Prostate gland (tissue), 2 donors: Measurements from ENCODE around the gene PLXNB3. TPM values are rescaled to one million over a fixed set of nuclear protein-coding genes. Genes with fewer than 3 reads are reported as not detected.
"Not testable (repeated sequence)": the region's sequence is repeated elsewhere in the genome, so short reads cannot be mapped to it uniquely, and the experiment has no call there.

ENCODE experiments used
- DNase-seq: peaks from one replicate; pipeline ENCODE4 v3.0.0-alpha.2; 2019; ENCODE audit warnings: low spot score
- H3K27ac ChIP-seq, 2 donors: fragments of 200-600 bp; sonication (generic); 2 replicates each; pipeline ENCODE4 v1.5.1; 2017 to 2019
- H3K27me3 ChIP-seq: fragments of 200-600 bp; sonication (generic); replicated peaks from 2 replicates; pipeline ENCODE4 v1.5.1; 2019; ENCODE audit not compliant: insufficient read depth
- H3K36me3 ChIP-seq, 2 donors: fragments of 200-600 bp; sonication (generic); 1 replicate in 1 of 2; 2 replicates in 1 of 2; pipeline versions ENCODE4 v1.5.1 to v1.8.1; 2017 to 2019
- H3K4me1 ChIP-seq: fragments of 200-600 bp; sonication (generic); replicated peaks from 2 replicates; pipeline ENCODE4 v1.5.1; 2019
- H3K4me3 ChIP-seq, 2 donors: fragments of 200-600 bp; sonication (generic); 2 replicates each; pipeline ENCODE4 v1.5.1; 2017 to 2019
- H3K9me3 ChIP-seq: fragments of 200-600 bp; sonication (generic); 2 replicates; pipeline ENCODE4 v1.5.1; 2017
- CTCF ChIP-seq, 4 experiments: fragments of 200-600 bp in 2 of 4; fragments of 450-650 bp in 2 of 4; sonication (generic) in 2 of 4; IDR thresholded peaks; 1 replicate in 3 of 4; 2 replicates in 1 of 4; pipeline ENCODE4 v1.5.1; 2016 to 2019; ENCODE audit warnings: antibody characterized with exemption in 4 of 4, mild to moderate bottlenecking in 2 of 4, moderate library complexity in 2 of 4
- POLR2A ChIP-seq: fragments of 450-650 bp; IDR thresholded peaks from one replicate; pipeline ENCODE4 v1.6.1; 2016; ENCODE audit warnings: antibody characterized with exemption, mild to moderate bottlenecking
- POLR2AphosphoS5 ChIP-seq: sonication (generic); formaldehyde crosslinking; IDR thresholded peaks from one replicate; pipeline ENCODE4 v1.6.1; 2017; ENCODE audit warnings: antibody characterized with exemption
- WGBS: methylation state at CpG from one replicate; pipeline ENCODE4 v1.1.5; 2018; 5-methylcytosine and 5-hydroxymethylcytosine counted together
- intact Hi-C: fragments of 100-400 bp; cut with DNase I; formaldehyde crosslinking; loops from one replicate; pipeline ENCODE4 v1.14.2; 2022
- total RNA-seq, 2 donors: library from RNA; depleted of rRNA; stranded (reverse); fragments of >200 nt; gene quantifications; one replicate each; pipeline ENCODE4 v1.1.0, GENCODE V29; 2016

Gene PLXNB3
- total RNA-seq, 2 donors from 2014 or later = 20.9 to 52.7 TPM

- H3K27me3 ChIP-seq, H3K9me3 ChIP-seq, H3K4me3 ChIP-seq, H3K36me3 ChIP-seq, H3K4me1 ChIP-seq, intact Hi-C loops: not testable (repeated sequence)
- peak overlapping the region in 1 of 2 donors; percentile 56 for H3K27ac ChIP-seq
- DNase-seq = peak; percentile 49
- 44% methylated on average over 6 of the region's 35 CpGs for WGBS
Observed at GRCh38 chrX:153743468-153744209, 20.4 kb upstream of the PLXNB3 start.

GRCh38 chrX:153744210-153745066 lies 19.6 kb upstream of the PLXNB3 start:
- Histone ChIP-seq H3K9me3 (no peaks in the 10 kb centered on the region), H3K36me3 (no peaks in the 10 kb centered on the region), H3K27ac (peak overlapping the region in 1 of 2 donors; percentile 56), H3K27me3 (no peaks in the 10 kb centered on the region), H3K4me3 (no peak overlapping the region), H3K4me1 (no peaks in the 10 kb centered on the region)
- no peak for DNase-seq
- TF ChIP-seq POLR2AphosphoS5 (no peak), POLR2A (no peak), CTCF (IDR thresholded peaks at IDR 0.05) (no peak)
- 8% methylated on average over 30 of the region's 38 CpGs for WGBS
- intact Hi-C loops = no loop called here

- intact Hi-C loops, H3K4me3 ChIP-seq, DNase-seq, H3K27me3 ChIP-seq, H3K9me3 ChIP-seq, H3K4me1 ChIP-seq, H3K27ac ChIP-seq, H3K36me3 ChIP-seq: not testable (repeated sequence)
- 45% methylated on average over 10 of the region's 12 CpGs for WGBS
Observed at GRCh38 chrX:153745067-153745433, 19.0 kb upstream of the PLXNB3 start.

GRCh38 chrX:153746359-153746758 lies 17.7 kb upstream of the PLXNB3 start:
- H3K9me3 ChIP-seq = no peaks in the 10 kb centered on the region
- no peak overlapping the region for H3K4me3 ChIP-seq
- no peak overlapping the region for H3K27ac ChIP-seq
- TF ChIP-seq POLR2AphosphoS5 (no peak), POLR2A (no peak), CTCF (IDR thresholded peaks at IDR 0.05) (no peak)
- 90% methylated on average over 3 of the region's 3 CpGs for WGBS
- no peaks in the 10 kb centered on the region for H3K27me3 ChIP-seq
- no peaks in the 10 kb centered on the region for H3K36me3 ChIP-seq
- no peak for DNase-seq
- H3K4me1 ChIP-seq = no peaks in the 10 kb centered on the region
- intact Hi-C loops = no loop called here

DNA sequence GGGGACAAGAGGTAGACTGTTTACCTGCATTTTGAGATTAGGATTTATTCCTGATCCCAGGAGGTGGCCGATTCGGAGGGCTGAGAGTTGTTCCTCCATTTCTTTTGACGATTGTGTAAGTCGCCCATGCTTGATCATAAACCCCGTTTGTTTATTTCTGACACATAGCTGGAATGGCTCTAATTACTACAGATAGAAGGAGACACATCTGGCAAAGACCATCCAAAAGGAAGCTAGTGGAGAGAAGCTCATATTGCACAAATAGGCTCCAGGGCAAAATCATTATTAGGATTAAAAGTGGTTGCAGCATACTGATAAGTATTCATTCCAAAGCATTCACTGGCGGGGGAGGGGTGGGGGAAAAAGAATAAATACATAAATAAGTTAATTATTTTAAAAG lies 17.1 kb upstream of the PLXNB3 start:
- intact Hi-C loops, H3K4me1 ChIP-seq, H3K9me3 ChIP-seq, H3K4me3 ChIP-seq, H3K27ac ChIP-seq, H3K27me3 ChIP-seq, H3K36me3 ChIP-seq, DNase-seq: not testable (repeated sequence)
- 66% methylated on average over 6 of the region's 6 CpGs for WGBS

- H3K4me1 ChIP-seq, H3K4me3 ChIP-seq, DNase-seq, H3K27me3 ChIP-seq, H3K36me3 ChIP-seq, H3K27ac ChIP-seq, intact Hi-C loops, H3K9me3 ChIP-seq: not testable (repeated sequence)
- WGBS = 90% methylated on average over 6 of the region's 7 CpGs
Observed at GRCh38 chrX:153749017-153749416, 15.0 kb upstream of the PLXNB3 start.
